Activated CD8-positive, alpha-beta memory T cell treated with anti-CD3 and anti-CD28 coated beads for 48 hours (primary cell): Measurements from ENCODE around the gene THPO.

Source experiments
- DNase-seq, 3 experiments: peaks; one replicate each; pipeline ENCODE4 v3.0.0-alpha.2; 2020; ENCODE audit warnings: low read depth in 2 of 3, low spot score in 2 of 3

Gene THPO

GRCh38 chr3:184384856-184385422 is 6.9 kb upstream of the THPO start:
- no peak for DNase-seq

GRCh38 chr3:184384342-184384741 is 6.3 kb upstream of the THPO start:
- DNase-seq: no peak

- no peak for DNase-seq
Measured at GRCh38 chr3:184383033-184383740, 5.2 kb upstream of the THPO start.

- DNase-seq: no peak
Measured at GRCh38 chr3:184382326-184383032, 4.5 kb upstream of the THPO start.

GRCh38 chr3:184381261-184382224 is 3.5 kb upstream of the THPO start:
- no peak for DNase-seq

GRCh38 chr3:184380627-184381260 is 2.7 kb upstream of the THPO start:
- DNase-seq: no peak

GRCh38 chr3:184380185-184380626 is 2.2 kb upstream of the THPO start:
- DNase-seq: no peak

GRCh38 chr3:184379358-184380184 is 1.6 kb upstream of the THPO start, which contains the start of gene CHRD:
Gene CHRD, plus strand, starts transcription at chr3:184380054. Its CDS starts 265 bp downstream, at chr3:184380319.
- DNase-seq: no peak

GRCh38 chr3:184378651-184379357 is 797 bp upstream of the THPO start:
- no peak for DNase-seq

- no peak for DNase-seq
Measured at GRCh38 chr3:184377374-184377773, 633 bp downstream of the THPO start.

- DNase-seq: no peak
Measured at GRCh38 chr3:184375747-184376461, 2.1 kb downstream of the THPO start.

GRCh38 chr3:184373422-184373821 is 4.6 kb downstream of the THPO start:
- no peak for DNase-seq

- DNase-seq: no peak
Measured at GRCh38 chr3:184372911-184373310, 5.1 kb downstream of the THPO start.

- DNase-seq: no peak
Measured at GRCh38 chr3:184372296-184372821, 5.6 kb downstream of the THPO start.

- no peak for DNase-seq
Measured at GRCh38 chr3:184371570-184372018, 6.4 kb downstream of the THPO start.

GRCh38 chr3:184368586-184369183 is 9.3 kb downstream of the THPO start:
- no peak for DNase-seq

GRCh38 chr3:184368116-184368515 is 9.9 kb downstream of the THPO start:
- DNase-seq: no peak
